Measurements from ENCODE around the gene WASL.

GRCh38 chr7:123741940-123742339, 6.9 kb downstream of the WASL start:
- TF ChIP-seq FOXK2 (IDR thresholded peaks at IDR 0.05) (no peak), SP1 (IDR thresholded peaks at IDR 0.05) (no peak), LEF1 (IDR thresholded peaks at IDR 0.05; ENCODE audit: borderline replicate concordance) (no peak), CTBP1 (IDR thresholded peaks at IDR 0.05; ENCODE audit: borderline replicate concordance) (no peak), PKNOX1 (IDR thresholded peaks at IDR 0.05) (no peak)

Data from HEK293T (cell line).